Measurements from ENCODE around the gene COL4A1. TPM values are rescaled to one million over a fixed set of nuclear protein-coding genes. Genes with fewer than 3 reads are reported as not detected.

Gene COL4A1
- total RNA-seq, 1 donor from 2014 or later, result 756 TPM

- peak overlapping the region in 1 of 2 donors; percentile 19 for H3K4me3 ChIP-seq
- intact Hi-C loops (cut with DNase I), result no loop called here
- H3K36me3 ChIP-seq, result no peaks in the 10 kb centered on the region
- H3K4me1 ChIP-seq, result peaks cover 24 to 72% of the 10 kb centered on the region in 2 donors
- peak in 1 of 2 donors; percentile 64 for DNase-seq (ENCODE audit: low spot score in 2 of 2)
- H3K9me3 ChIP-seq, result no peaks in the 10 kb centered on the region
- TF ChIP-seq CTCF (IDR thresholded peaks at IDR 0.05), result no peak
- H3K27ac ChIP-seq, result peak overlapping the region; percentile 89 to 91
- H3K27me3 ChIP-seq, result no peaks in the 10 kb centered on the region
Observed at GRCh38 chr13:110248449-110249143, 58.4 kb downstream of the COL4A1 start.

GRCh38 chr13:110246530-110246929 is 60.4 kb downstream of the COL4A1 start:
- no peak for TF ChIP-seq CTCF (IDR thresholded peaks at IDR 0.05)
- H3K4me3 ChIP-seq, result no peak overlapping the region
- H3K27me3 ChIP-seq, result no peaks in the 10 kb centered on the region
- peaks cover 24 to 81% of the 10 kb centered on the region in 2 donors for H3K4me1 ChIP-seq
- intact Hi-C loops (cut with DNase I), result no loop called here
- H3K27ac ChIP-seq, result peak overlapping the region; percentile 89 to 91
- DNase-seq (ENCODE audit: low spot score in 2 of 2), result peak in 1 of 2 donors; percentile 58
- no peaks in the 10 kb centered on the region for H3K36me3 ChIP-seq
- no peaks in the 10 kb centered on the region for H3K9me3 ChIP-seq

- Histone ChIP-seq H3K4me1 (peaks cover 17 to 73% of the 10 kb centered on the region in 2 donors), H3K4me3 (no peak overlapping the region), H3K36me3 (peaks cover 0 to 7% of the 10 kb centered on the region in 2 donors), H3K27me3 (no peaks in the 10 kb centered on the region), H3K9me3 (no peaks in the 10 kb centered on the region), H3K27ac (peak overlapping the region; percentile 89 to 91)
- no peak for TF ChIP-seq CTCF (IDR thresholded peaks at IDR 0.05)
- DNase-seq (ENCODE audit: low spot score in 2 of 2), result no peak
- intact Hi-C loops (cut with DNase I), result no loop called here
Observed at GRCh38 chr13:110245416-110245899, 61.5 kb downstream of the COL4A1 start.

GRCh38 chr13:110244976-110245375 is 62.0 kb downstream of the COL4A1 start:
- Histone ChIP-seq H3K27me3 (no peaks in the 10 kb centered on the region), H3K4me3 (no peak overlapping the region), H3K9me3 (no peaks in the 10 kb centered on the region), H3K36me3 (peaks cover 0 to 9% of the 10 kb centered on the region in 2 donors), H3K27ac (peak overlapping the region; percentile 67 to 91), H3K4me1 (peaks cover 17 to 68% of the 10 kb centered on the region in 2 donors)
- DNase-seq (ENCODE audit: low spot score in 2 of 2), result no peak
- TF ChIP-seq CTCF (IDR thresholded peaks at IDR 0.05), result no peak
- intact Hi-C loops (cut with DNase I), result no loop called here

GRCh38 chr13:110244071-110244830 is 62.7 kb downstream of the COL4A1 start:
- no peak for DNase-seq (ENCODE audit: low spot score in 2 of 2)
- Histone ChIP-seq H3K4me1 (peaks cover 13 to 66% of the 10 kb centered on the region in 2 donors), H3K36me3 (peaks cover 0 to 9% of the 10 kb centered on the region in 2 donors), H3K27ac (peak overlapping the region; percentile 67 to 91), H3K4me3 (no peak overlapping the region), H3K27me3 (no peaks in the 10 kb centered on the region), H3K9me3 (no peaks in the 10 kb centered on the region)
- TF ChIP-seq CTCF (IDR thresholded peaks at IDR 0.05), result no peak
- intact Hi-C loops (cut with DNase I), result no loop called here

Measured in ascending aorta (tissue), 2 donors.